OCI-LY7 (cell line): Measurements from ENCODE around the gene CCK.

ENCODE experiments used
- CTCF ChIP-seq: fragments of 200-600 bp; sonication (generic); conservative IDR thresholded peaks from 2 replicates; pipeline ENCODE4 v1.5.1; 2014; ENCODE audit warnings: mild to moderate bottlenecking, antibody characterized with exemption, low read length, moderate library complexity, mixed read lengths
- EZH2phosphoT487 ChIP-seq: fragments of 200-600 bp; sonication (generic); IDR thresholded peaks from 2 replicates; pipeline ENCODE4 v1.6.1; 2018; ENCODE audit warnings: low read depth, borderline replicate concordance, mild to moderate bottlenecking, mixed run types, antibody characterized with exemption, low read length, moderate library complexity, mixed read lengths

GRCh38 chr3:42209917-42210316 is 56.1 kb downstream of the CCK start:
- TF ChIP-seq CTCF (no peak), EZH2phosphoT487 (no peak)
